WTC11 (cell line): ENCODE results near the gene SEMA3F. TPM values are rescaled to one million over a fixed set of nuclear protein-coding genes. Genes with fewer than 3 reads are reported as not detected.

Experiments
- ATAC-seq: fragments of 200-7000 bp; cut with Tn5 transposase; 2 replicates; pipeline ENCODE4 v1.10.0; 2021; ENCODE audit warnings: mild to moderate bottlenecking, moderate library complexity
- CTCF ChIA-PET: fragments of 300-600 bp; sonication (Branson Sonifier 250); formaldehyde crosslinking; loops from one replicate; lab custom pipeline; 2021; ENCODE audit warnings: antibody characterized with exemption; lab: Charles Lee
- POLR2A ChIA-PET: fragments of 350-600 bp; sonication (Branson Sonifier 250); formaldehyde crosslinking; loops from one replicate; lab custom pipeline; 2021; ENCODE audit warnings: antibody characterized with exemption; lab: Charles Lee
- DNase-seq: peaks from one replicate; pipeline ENCODE4 v3.0.0; 2021; ENCODE audit warnings: low spot score
- H3K27ac Mint-ChIP-seq: 2 replicates; pipeline ENCODE4 v1.8.0; 2021; ENCODE audit warnings: mixed read lengths
- H3K27me3 Mint-ChIP-seq: 2 replicates; pipeline ENCODE4 v1.8.0; 2021; ENCODE audit warnings: low read depth, mild to moderate bottlenecking, moderate library complexity, mixed read lengths
- H3K36me3 Mint-ChIP-seq: 2 replicates; pipeline ENCODE4 v1.8.0; 2021; ENCODE audit warnings: mixed read lengths
- H3K4me1 Mint-ChIP-seq: 2 replicates; pipeline ENCODE4 v1.8.0; 2022; ENCODE audit warnings: mixed read lengths
- H3K4me3 Mint-ChIP-seq: 2 replicates; pipeline ENCODE4 v1.8.0; 2021; ENCODE audit warnings: mild to moderate bottlenecking, moderate library complexity, mixed read lengths
- H3K9me3 Mint-ChIP-seq: 2 replicates; pipeline ENCODE4 v1.8.0; 2021; ENCODE audit warnings: mixed read lengths
- CREB1 ChIP-seq: sonication (generic); formaldehyde crosslinking; IDR thresholded peaks from 2 replicates; pipeline ENCODE4 v1.8.0; 2023; ENCODE audit warnings: mild to moderate bottlenecking, missing genetic modification reagents
- CREM ChIP-seq: sonication (generic); formaldehyde crosslinking; IDR thresholded peaks from 2 replicates; pipeline ENCODE4 v1.8.1; 2022; ENCODE audit warnings: mild to moderate bottlenecking, missing genetic modification reagents, moderate library complexity
- E2F1 ChIP-seq: sonication (generic); formaldehyde crosslinking; IDR thresholded peaks from 2 replicates; pipeline ENCODE4 v1.8.0; 2022; ENCODE audit warnings: mild to moderate bottlenecking, missing genetic modification reagents
- FOXJ3 ChIP-seq: sonication (generic); formaldehyde crosslinking; IDR thresholded peaks from 2 replicates; pipeline ENCODE4 v1.9.0; 2021; ENCODE audit warnings: missing genetic modification reagents, mild to moderate bottlenecking, borderline replicate concordance
- FOXK1 ChIP-seq: sonication (generic); formaldehyde crosslinking; IDR thresholded peaks from 2 replicates; pipeline ENCODE4 v1.8.0; 2022; ENCODE audit warnings: mild to moderate bottlenecking, moderate library complexity, missing genetic modification reagents
- GTF2I ChIP-seq: fragments of 250-450 bp; sonication (Bioruptor Pico); conservative IDR thresholded peaks from 2 replicates; pipeline ENCODE4 v1.4.0; 2021; ENCODE audit warnings: mild to moderate bottlenecking
- MYBL2 ChIP-seq: sonication (generic); formaldehyde crosslinking; IDR thresholded peaks from 2 replicates; pipeline ENCODE4 v1.8.1; 2023; ENCODE audit warnings: mild to moderate bottlenecking, moderate library complexity, missing genetic modification reagents
- NFATC4 ChIP-seq: fragments of 250-450 bp; sonication (Bioruptor Pico); IDR thresholded peaks from 2 replicates; pipeline ENCODE4 v1.9.0; 2021; ENCODE audit warnings: mild to moderate bottlenecking
- NR1H2 ChIP-seq: sonication (generic); formaldehyde crosslinking; IDR thresholded peaks from 2 replicates; pipeline ENCODE4 v1.9.0; 2021; ENCODE audit warnings: mild to moderate bottlenecking, moderate library complexity, missing genetic modification reagents
- STAT6 ChIP-seq: sonication (generic); formaldehyde crosslinking; conservative IDR thresholded peaks from 2 replicates; pipeline ENCODE4 v1.8.1; 2023; ENCODE audit warnings: mild to moderate bottlenecking, low read depth, missing genetic modification reagents, moderate library complexity
- TEAD4 ChIP-seq: sonication (generic); formaldehyde crosslinking; IDR thresholded peaks from 2 replicates; pipeline ENCODE4 v1.8.0; 2022; ENCODE audit warnings: mild to moderate bottlenecking, missing genetic modification reagents
- ZMAT4 ChIP-seq: fragments of 250-450 bp; sonication (Bioruptor Pico); IDR thresholded peaks from 2 replicates; pipeline ENCODE4 v1.9.0; 2021; ENCODE audit warnings: mild to moderate bottlenecking
- ZNF121 ChIP-seq: sonication (generic); formaldehyde crosslinking; IDR thresholded peaks from 2 replicates; pipeline ENCODE4 v1.8.0; 2023; ENCODE audit warnings: missing genetic modification reagents
- ZNF219 ChIP-seq: sonication (generic); formaldehyde crosslinking; IDR thresholded peaks from 2 replicates; pipeline ENCODE4 v1.8.0; 2023; ENCODE audit warnings: missing genetic modification reagents, mild to moderate bottlenecking, borderline replicate concordance
- ZNF232 ChIP-seq: sonication (generic); formaldehyde crosslinking; IDR thresholded peaks from 2 replicates; pipeline ENCODE4 v1.8.0; 2022; ENCODE audit warnings: mild to moderate bottlenecking, missing genetic modification reagents
- ZNF512 ChIP-seq: sonication (generic); formaldehyde crosslinking; IDR thresholded peaks from 2 replicates; pipeline ENCODE4 v1.8.1; 2022; ENCODE audit warnings: missing genetic modification reagents, borderline replicate concordance
- ZNF671 ChIP-seq: fragments of 250-450 bp; sonication (Bioruptor Pico); IDR thresholded peaks from 2 replicates; pipeline ENCODE4 v1.8.0; 2021; ENCODE audit warnings: mild to moderate bottlenecking
- total RNA-seq: library from RNA; stranded (reverse); gene quantifications from 3 replicates; pipeline ENCODE4 v1.2.3, GENCODE V29; 2021
- TF ChIP-seq, protein P1 (sequence below): fragments of 250-450 bp; sonication (Bioruptor Pico); IDR thresholded peaks from 2 replicates; pipeline ENCODE4 v2.1.2; 2022; ENCODE audit warnings: mild to moderate bottlenecking, moderate library complexity
- TF ChIP-seq, protein P2 (sequence below): sonication (generic); formaldehyde crosslinking; IDR thresholded peaks from 2 replicates; pipeline ENCODE4 v1.8.0; 2023; ENCODE audit warnings: mild to moderate bottlenecking, missing genetic modification reagents
- TF ChIP-seq, protein P3 (sequence below): sonication (generic); formaldehyde crosslinking; IDR thresholded peaks from 2 replicates; pipeline ENCODE4 v1.8.1; 2022; ENCODE audit warnings: mild to moderate bottlenecking, moderate library complexity, missing genetic modification reagents

SEMA3F gene
- total RNA-seq, 1 experiment from 2014 or later = 49.0 TPM

DNA sequence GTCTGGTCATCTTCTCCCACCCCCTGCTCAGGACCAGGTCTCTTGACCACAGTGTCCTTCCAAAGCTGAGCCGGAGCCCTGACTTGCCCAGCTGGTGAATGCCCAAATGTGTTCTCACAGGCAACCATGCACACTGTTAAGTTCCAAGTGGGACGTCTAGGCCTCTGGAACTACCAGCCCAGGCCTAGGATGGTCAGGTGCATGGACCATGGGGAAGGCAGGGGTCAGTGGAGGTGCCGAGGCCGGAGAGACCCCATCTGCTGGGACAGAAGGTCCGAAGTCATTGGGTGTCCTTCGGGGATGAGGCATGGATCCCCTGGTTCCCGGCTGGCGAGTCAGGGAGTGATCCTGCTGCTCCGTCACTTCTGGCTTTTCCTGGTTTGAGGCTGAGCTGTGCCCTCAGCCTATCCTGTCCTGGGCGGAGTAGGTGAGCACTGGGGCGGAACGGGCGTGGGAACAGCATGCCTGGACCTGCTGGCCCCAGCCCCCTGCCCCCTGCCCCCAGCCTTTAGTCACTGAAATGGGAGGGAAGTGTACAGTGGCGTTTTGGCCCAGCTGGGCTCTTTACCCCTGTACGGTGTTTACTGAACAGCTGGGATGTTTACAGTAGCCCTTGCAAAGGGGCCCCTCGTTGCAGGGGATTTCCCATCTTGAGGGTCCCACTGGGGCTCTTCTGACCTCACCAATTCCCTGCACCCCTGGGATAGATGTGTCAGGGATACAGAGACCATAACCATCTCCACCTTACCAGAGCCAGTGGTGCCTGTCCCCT is 12.1 kb downstream of the SEMA3F start:
- no peak for ATAC-seq
- CTCF ChIA-PET = no interaction called here
- Mint-ChIP-seq H3K27me3 (no peaks in the 10 kb centered on the region), H3K4me3 (no peak overlapping the region), H3K4me1 (peaks cover 50% of the 10 kb centered on the region), H3K27ac (peak overlapping the region; percentile 94), H3K36me3 (peaks cover 14% of the 10 kb centered on the region), H3K9me3 (no peaks in the 10 kb centered on the region)
- DNase-seq = no peak
- POLR2A ChIA-PET = interaction anchor here (0.5 kb wide), 1 partner anchor 8 kb away, joined by 3 read pairs; no protein-coding TSS in a partner anchor
- TF ChIP-seq ZMAT4 (CRISPR knock-in tag) = no peak
- TF ChIP-seq, protein P1, sequence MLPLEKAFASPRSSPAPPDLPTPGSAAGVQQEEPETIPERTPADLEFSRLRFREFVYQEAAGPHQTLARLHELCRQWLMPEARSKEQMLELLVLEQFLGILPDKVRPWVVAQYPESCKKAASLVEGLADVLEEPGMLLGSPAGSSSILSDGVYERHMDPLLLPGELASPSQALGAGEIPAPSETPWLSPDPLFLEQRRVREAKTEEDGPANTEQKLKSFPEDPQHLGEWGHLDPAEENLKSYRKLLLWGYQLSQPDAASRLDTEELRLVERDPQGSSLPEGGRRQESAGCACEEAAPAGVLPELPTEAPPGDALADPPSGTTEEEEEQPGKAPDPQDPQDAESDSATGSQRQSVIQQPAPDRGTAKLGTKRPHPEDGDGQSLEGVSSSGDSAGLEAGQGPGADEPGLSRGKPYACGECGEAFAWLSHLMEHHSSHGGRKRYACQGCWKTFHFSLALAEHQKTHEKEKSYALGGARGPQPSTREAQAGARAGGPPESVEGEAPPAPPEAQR (CRISPR knock-in tag) = no peak
- TF ChIP-seq ZNF219 (CRISPR knock-in tag) = no peak
- no peak for TF ChIP-seq CREB1 (CRISPR knock-in tag)
- TF ChIP-seq ZNF121 (CRISPR knock-in tag) = no peak
- TF ChIP-seq ZNF671 (CRISPR knock-in tag) = no peak
- no peak for TF ChIP-seq NR1H2 (CRISPR knock-in tag)
- no peak for TF ChIP-seq STAT6
- TF ChIP-seq CREM (CRISPR knock-in tag) = no peak
- TF ChIP-seq, protein P2, sequence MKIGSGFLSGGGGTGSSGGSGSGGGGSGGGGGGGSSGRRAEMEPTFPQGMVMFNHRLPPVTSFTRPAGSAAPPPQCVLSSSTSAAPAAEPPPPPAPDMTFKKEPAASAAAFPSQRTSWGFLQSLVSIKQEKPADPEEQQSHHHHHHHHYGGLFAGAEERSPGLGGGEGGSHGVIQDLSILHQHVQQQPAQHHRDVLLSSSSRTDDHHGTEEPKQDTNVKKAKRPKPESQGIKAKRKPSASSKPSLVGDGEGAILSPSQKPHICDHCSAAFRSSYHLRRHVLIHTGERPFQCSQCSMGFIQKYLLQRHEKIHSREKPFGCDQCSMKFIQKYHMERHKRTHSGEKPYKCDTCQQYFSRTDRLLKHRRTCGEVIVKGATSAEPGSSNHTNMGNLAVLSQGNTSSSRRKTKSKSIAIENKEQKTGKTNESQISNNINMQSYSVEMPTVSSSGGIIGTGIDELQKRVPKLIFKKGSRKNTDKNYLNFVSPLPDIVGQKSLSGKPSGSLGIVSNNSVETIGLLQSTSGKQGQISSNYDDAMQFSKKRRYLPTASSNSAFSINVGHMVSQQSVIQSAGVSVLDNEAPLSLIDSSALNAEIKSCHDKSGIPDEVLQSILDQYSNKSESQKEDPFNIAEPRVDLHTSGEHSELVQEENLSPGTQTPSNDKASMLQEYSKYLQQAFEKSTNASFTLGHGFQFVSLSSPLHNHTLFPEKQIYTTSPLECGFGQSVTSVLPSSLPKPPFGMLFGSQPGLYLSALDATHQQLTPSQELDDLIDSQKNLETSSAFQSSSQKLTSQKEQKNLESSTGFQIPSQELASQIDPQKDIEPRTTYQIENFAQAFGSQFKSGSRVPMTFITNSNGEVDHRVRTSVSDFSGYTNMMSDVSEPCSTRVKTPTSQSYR (CRISPR knock-in tag) = no peak
- TF ChIP-seq MYBL2 (CRISPR knock-in tag) = no peak
- TF ChIP-seq GTF2I (CRISPR knock-in tag) = no peak
- no peak for TF ChIP-seq ZNF512
- no peak for TF ChIP-seq FOXK1
- TF ChIP-seq, protein P3, sequence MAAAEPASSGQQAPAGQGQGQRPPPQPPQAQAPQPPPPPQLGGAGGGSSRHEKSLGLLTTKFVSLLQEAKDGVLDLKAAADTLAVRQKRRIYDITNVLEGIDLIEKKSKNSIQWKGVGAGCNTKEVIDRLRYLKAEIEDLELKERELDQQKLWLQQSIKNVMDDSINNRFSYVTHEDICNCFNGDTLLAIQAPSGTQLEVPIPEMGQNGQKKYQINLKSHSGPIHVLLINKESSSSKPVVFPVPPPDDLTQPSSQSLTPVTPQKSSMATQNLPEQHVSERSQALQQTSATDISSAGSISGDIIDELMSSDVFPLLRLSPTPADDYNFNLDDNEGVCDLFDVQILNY (CRISPR knock-in tag) = no peak

DNA sequence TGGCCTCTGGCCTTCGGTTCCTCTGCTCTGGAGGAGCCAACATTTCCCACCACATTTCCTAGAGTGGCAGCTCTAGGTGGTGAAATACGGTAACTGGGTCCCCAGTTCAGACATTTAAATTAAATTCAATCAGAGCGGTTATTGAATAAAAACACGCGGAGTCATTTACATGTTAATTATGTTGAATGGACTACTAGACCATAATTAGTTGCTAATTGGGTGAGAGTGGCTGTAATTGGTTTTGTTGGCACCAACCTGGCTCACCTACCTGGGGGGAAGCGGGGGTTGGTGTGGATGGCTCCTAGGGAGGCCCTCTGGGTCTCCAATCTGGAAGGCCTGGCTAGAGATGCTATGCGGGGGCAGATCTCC is 12.7 kb downstream of the SEMA3F start:
- ChIA-PET CTCF (no interaction called here), POLR2A (no interaction called here)
- Mint-ChIP-seq H3K9me3 (no peaks in the 10 kb centered on the region), H3K4me3 (no peak overlapping the region), H3K27me3 (no peaks in the 10 kb centered on the region), H3K4me1 (peaks cover 50% of the 10 kb centered on the region), H3K36me3 (peaks cover 10% of the 10 kb centered on the region; the same call in 1 of the 2 replicates), H3K27ac (peak overlapping the region; percentile 78)
- DNase-seq (no peak), ATAC-seq (no peak)
- TF ChIP-seq E2F1 (CRISPR knock-in tag) = no peak
- no peak for TF ChIP-seq TEAD4
- TF ChIP-seq NFATC4 = no peak
- no peak for TF ChIP-seq ZNF232
- no peak for TF ChIP-seq FOXJ3 (CRISPR knock-in tag)
